Measurements from ENCODE around the gene B4GALT2. TPM values are rescaled to one million over a fixed set of nuclear protein-coding genes. Genes with fewer than 3 reads are reported as not detected.

B4GALT2 gene
- total and polyA plus RNA-seq, 2 donors (not counting 3 experiments of a cell fraction or from before 2014, with no cell fraction given): 80.0 to 103 TPM

DNA sequence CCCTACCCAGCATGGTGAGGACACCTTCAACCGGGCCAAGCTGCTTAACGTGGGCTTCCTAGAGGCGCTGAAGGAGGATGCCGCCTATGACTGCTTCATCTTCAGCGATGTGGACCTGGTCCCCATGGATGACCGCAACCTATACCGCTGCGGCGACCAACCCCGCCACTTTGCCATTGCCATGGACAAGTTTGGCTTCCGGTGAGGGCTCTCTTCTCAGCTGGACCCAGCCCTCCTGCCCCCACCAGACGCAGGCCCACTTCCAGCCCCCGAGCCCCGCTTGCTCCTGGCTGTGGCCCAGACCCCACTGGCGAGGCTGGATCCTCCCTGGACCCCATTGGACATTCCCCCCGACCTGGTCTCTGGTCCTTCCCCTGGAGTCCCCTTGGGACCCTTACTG is 5.8 kb downstream of the B4GALT2 start:
- Histone ChIP-seq H3K36me3 (ENCODE audit: control insufficient read depth in 2 of 2, extremely low read depth in 1 of 2, insufficient read depth in 2 of 2, low read length in 2 of 2) (peaks cover 0 to 10% of the 10 kb centered on the region in 2 experiments), H2AFZ (ENCODE audit: low read depth, low read length) (no peak overlapping the region), H3K4me1 (ENCODE audit: control insufficient read depth, extremely low read depth, insufficient read depth, low read length) (peaks cover 8% of the 10 kb centered on the region), H4K20me1 (replicated peaks; ENCODE audit: control insufficient read depth, extremely low read depth, insufficient read depth, low read length) (no peaks in the 10 kb centered on the region), H3K9ac (replicated peaks; ENCODE audit: extremely low read depth, insufficient read depth, low read length) (no peak overlapping the region), H3K9me1 (replicated peaks; ENCODE audit: control insufficient read depth, extremely low read depth, insufficient read depth, low read length) (no peaks in the 10 kb centered on the region), H3K79me2 (ENCODE audit: control insufficient read depth, insufficient read depth, low read length) (peaks cover 18% of the 10 kb centered on the region), H3K27ac (ENCODE audit: insufficient read depth, low read depth, low read length) (no peak overlapping the region), H3K4me3 (replicated peaks in 1 of 3; ENCODE audit: insufficient read depth in 1 of 3, low read depth in 1 of 3, low read length in 3 of 3) (no peak overlapping the region), H3K4me2 (ENCODE audit: insufficient read depth, low read length) (no peak overlapping the region), H3K9me3 (replicated peaks; ENCODE audit: control insufficient read depth, insufficient read depth, low read length) (no peaks in the 10 kb centered on the region), H3K27me3 (ENCODE audit: control insufficient read depth in 2 of 2, insufficient read depth in 2 of 2, low read length in 2 of 2) (no peaks in the 10 kb centered on the region)
- DNase-seq (ENCODE audit: low read depth, low spot score) (no peak), FAIRE-seq (no peak)
- ChIA-PET POLR2A (no interaction called here), CTCF (no interaction called here)
- dilution Hi-C loops (cut with MboI; ENCODE audit: extremely low pct_ligation_motif_present, low sequenced_read_pairs): no loop called here
- no TSS peak for BruUV-seq (replicated peaks)
- intact Hi-C loops (cut with micrococcal nuclease): no loop called here
- no peak for TF ChIP-seq CTCF (IDR thresholded peaks at IDR 0.05; ENCODE audit: extremely low read depth in 1 of 2, insufficient read depth in 1 of 2, low read depth in 1 of 2, low read length in 2 of 2)

DNA sequence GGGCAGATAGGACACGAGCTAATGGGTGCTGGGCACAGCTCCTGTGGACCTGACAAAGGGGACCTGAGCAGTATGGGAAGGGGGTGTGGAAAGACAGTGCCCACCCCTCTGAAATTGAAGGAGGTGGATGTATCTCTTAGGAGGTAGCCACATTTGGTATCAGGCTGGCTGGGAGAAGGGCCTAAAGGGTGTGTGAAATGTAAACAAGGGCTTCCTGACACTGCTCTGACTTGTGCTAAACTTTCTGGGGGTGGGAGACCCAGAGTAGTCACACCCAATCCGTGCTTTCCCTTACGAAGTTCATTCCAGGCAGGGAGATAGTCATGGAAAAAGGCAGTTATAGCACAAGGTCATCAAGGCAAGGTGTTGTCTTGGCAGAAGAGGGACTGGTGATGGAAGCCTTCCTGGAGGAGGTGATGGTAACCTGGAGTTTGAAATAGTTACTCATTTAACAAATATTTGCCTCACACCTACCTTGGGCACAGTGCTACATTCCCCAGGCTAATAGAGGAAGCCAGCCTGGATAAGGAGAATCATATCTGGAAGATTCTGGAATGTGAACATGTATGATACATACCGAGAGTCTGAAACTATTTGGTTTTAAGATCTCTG is 7.1 kb downstream of the B4GALT2 start:
- dilution Hi-C loops (cut with MboI; ENCODE audit: extremely low pct_ligation_motif_present, low sequenced_read_pairs): no loop called here
- POLR2A ChIA-PET: no interaction called here
- H3K9ac ChIP-seq (replicated peaks; ENCODE audit: extremely low read depth, insufficient read depth, low read length): no peak overlapping the region
- TF ChIP-seq EZH2 (IDR thresholded peaks at IDR 0.05; ENCODE audit: borderline replicate concordance, low read depth, low read length, severe bottlenecking) (no peak), MYC (IDR thresholded peaks at IDR 0.05; ENCODE audit: low read depth, low read length) (no peak), CTCF (IDR thresholded peaks at IDR 0.05; ENCODE audit: extremely low read depth in 1 of 2, insufficient read depth in 1 of 2, low read depth in 1 of 2, low read length in 2 of 2) (no peak), POLR2AphosphoS5 (IDR thresholded peaks at IDR 0.05; ENCODE audit: insufficient read depth, low read depth, low read length) (no peak), POLR2A (IDR thresholded peaks at IDR 0.05; ENCODE audit: low read depth, low read length) (no peak), JUN (IDR thresholded peaks at IDR 0.05; ENCODE audit: borderline replicate concordance, insufficient read depth, insufficient read length, low read depth) (no peak), GATA2 (IDR thresholded peaks at IDR 0.05; ENCODE audit: insufficient read depth, insufficient read length, low read depth, low read length) (no peak), MAX (IDR thresholded peaks at IDR 0.05; ENCODE audit: insufficient read depth, insufficient read length) (no peak), FOS (IDR thresholded peaks at IDR 0.05; ENCODE audit: borderline replicate concordance, insufficient read depth, low read length) (no peak)
- H3K79me2 ChIP-seq (ENCODE audit: control insufficient read depth, insufficient read depth, low read length): peaks cover 6% of the 10 kb centered on the region
- peaks cover 2% of the 10 kb centered on the region for H3K4me1 ChIP-seq (ENCODE audit: control insufficient read depth, extremely low read depth, insufficient read depth, low read length)
- no peaks in the 10 kb centered on the region for H4K20me1 ChIP-seq (replicated peaks; ENCODE audit: control insufficient read depth, extremely low read depth, insufficient read depth, low read length)
- no peak overlapping the region for H3K4me3 ChIP-seq (replicated peaks in 1 of 3; ENCODE audit: insufficient read depth in 1 of 3, low read depth in 1 of 3, low read length in 3 of 3)
- H3K9me3 ChIP-seq (replicated peaks; ENCODE audit: control insufficient read depth, insufficient read depth, low read length): no peaks in the 10 kb centered on the region
- no peak overlapping the region for H3K4me2 ChIP-seq (ENCODE audit: insufficient read depth, low read length)
- FAIRE-seq (no peak), DNase-seq (ENCODE audit: low read depth, low spot score) (no peak)
- peaks cover 0 to 10% of the 10 kb centered on the region in 2 experiments for H3K36me3 ChIP-seq (ENCODE audit: control insufficient read depth in 2 of 2, extremely low read depth in 1 of 2, insufficient read depth in 2 of 2, low read length in 2 of 2)
- no peak overlapping the region for H3K27ac ChIP-seq (ENCODE audit: insufficient read depth, low read depth, low read length)
- CTCF ChIA-PET: interaction anchor here (1.3 kb wide), 1 partner anchor 62 kb away, joined by 8 read pairs; no protein-coding TSS in a partner anchor
- H2AFZ ChIP-seq (ENCODE audit: low read depth, low read length): no peak overlapping the region
- no peaks in the 10 kb centered on the region for H3K9me1 ChIP-seq (replicated peaks; ENCODE audit: control insufficient read depth, extremely low read depth, insufficient read depth, low read length)
- intact Hi-C loops (cut with micrococcal nuclease): no loop called here
- no peaks in the 10 kb centered on the region for H3K27me3 ChIP-seq (ENCODE audit: control insufficient read depth in 2 of 2, insufficient read depth in 2 of 2, low read length in 2 of 2)
- BruUV-seq (replicated peaks): no TSS peak

Data from endothelial cell of umbilical vein (primary cell).